Fibroblast of skin of left biceps (primary cell): ENCODE data around the gene CELF5.
"Not testable (repeated sequence)": the region's sequence is repeated elsewhere in the genome, so short reads cannot be mapped to it uniquely, and the experiment has no call there.

Experiments used
- DNase-seq, 2 experiments: peaks; one replicate each; pipeline ENCODE4 v3.0.0-alpha.2; 2013; ENCODE audit warnings: low read depth in 2 of 2

Gene CELF5

GRCh38 chr19:3274245-3274941 lies 49.9 kb downstream of the CELF5 start:
- DNase-seq = no peak

- no peak for DNase-seq
These were observed 50.6 kb downstream of the CELF5 start for GRCh38 chr19:3274942-3275582.

GRCh38 chr19:3275583-3276340 lies 51.3 kb downstream of the CELF5 start:
- peak; percentile 29 to 31 for DNase-seq

GRCh38 chr19:3276341-3276799 lies 51.9 kb downstream of the CELF5 start:
- no peak for DNase-seq

- DNase-seq = no peak
These were observed 53.2 kb downstream of the CELF5 start for GRCh38 chr19:3277649-3278048.

GRCh38 chr19:3278294-3278693 lies 53.8 kb downstream of the CELF5 start:
- no peak for DNase-seq

- no peak for DNase-seq
These were observed 54.3 kb downstream of the CELF5 start for GRCh38 chr19:3278749-3279148.

- DNase-seq = no peak
These were observed 54.8 kb downstream of the CELF5 start for GRCh38 chr19:3279306-3279705.

GRCh38 chr19:3281026-3281425 lies 56.6 kb downstream of the CELF5 start:
- no peak for DNase-seq

GRCh38 chr19:3282155-3282554 lies 57.7 kb downstream of the CELF5 start:
- no peak for DNase-seq

- no peak for DNase-seq
These were observed 58.1 kb downstream of the CELF5 start for GRCh38 chr19:3282564-3282963.

- DNase-seq = no peak
These were observed 58.8 kb downstream of the CELF5 start for GRCh38 chr19:3283246-3283751.

- DNase-seq = no peak
These were observed 59.6 kb downstream of the CELF5 start for GRCh38 chr19:3283886-3284657.

- DNase-seq = no peak
These were observed 60.5 kb downstream of the CELF5 start for GRCh38 chr19:3284759-3285646.

- no peak for DNase-seq
These were observed 61.3 kb downstream of the CELF5 start for GRCh38 chr19:3285647-3286176.

GRCh38 chr19:3287814-3288213 lies 63.4 kb downstream of the CELF5 start:
- no peak for DNase-seq

- DNase-seq = not testable (repeated sequence)
These were observed 64.0 kb downstream of the CELF5 start for GRCh38 chr19:3288437-3288836.

- DNase-seq = no peak
These were observed 65.6 kb downstream of the CELF5 start for GRCh38 chr19:3289971-3290569.

- DNase-seq = not testable (repeated sequence)
These were observed 66.4 kb downstream of the CELF5 start for GRCh38 chr19:3290858-3291257.

- no peak for DNase-seq
These were observed 67.2 kb downstream of the CELF5 start for GRCh38 chr19:3291644-3292043.
